Bronchial epithelial cell (primary cell): ENCODE measurements around the gene SVBP. TPM values are rescaled to one million over a fixed set of nuclear protein-coding genes. Genes with fewer than 3 reads are reported as not detected.

ENCODE experiments used
- DNase-seq: peaks from one replicate; pipeline ENCODE4 v3.0.0-alpha.2; 2010; ENCODE audit warnings: low read depth
- FAIRE-seq: peaks from 2 replicates; lab custom pipeline; 2011; peaks lifted over from hg19 to GRCh38; lab: Jason Lieb, UNC
- H3K27me3 ChIP-seq: 2 replicates; pipeline ENCODE4 v1.5.1; 2011; ENCODE audit warnings: low read length; ENCODE audit not compliant: control insufficient read depth, insufficient read depth
- H3K36me3 ChIP-seq: 2 replicates; pipeline ENCODE4 v1.5.1; 2011; ENCODE audit warnings: low read length; ENCODE audit not compliant: control insufficient read depth, insufficient read depth
- H3K4me3 ChIP-seq: 2 replicates; pipeline ENCODE4 v1.5.1; 2011; ENCODE audit warnings: mild to moderate bottlenecking, low read depth, low read length, control low read depth
- CTCF ChIP-seq: IDR thresholded peaks from 2 replicates; pipeline ENCODE4 v1.5.1; 2011; ENCODE audit warnings: mild to moderate bottlenecking, moderate library complexity, low read length, control low read depth, inconsistent platforms; ENCODE audit not compliant: insufficient read depth, severe bottlenecking
- total RNA-seq: library from RNA; depleted of rRNA; stranded (reverse); fragments of >200 nt; gene quantifications from 2 replicates; pipeline ENCODE4 v1.2.1, GENCODE V29; 2014

SVBP gene
- total RNA-seq, 1 donor from 2014 or later, result 18.2 TPM

GRCh38 chr1:42784946-42785693 lies 32.1 kb downstream of the SVBP start, which contains the start of gene TMEM269:
TMEM269 (plus strand) TSS chr1:42784991; CDS start chr1:42789894, 4,903 bp downstream.
- TF ChIP-seq CTCF, result no peak
- Histone ChIP-seq H3K36me3 (no peaks in the 10 kb centered on the region), H3K4me3 (peak within 1 kb of the TSS; percentile 21), H3K27me3 (no peaks in the 10 kb centered on the region)
- FAIRE-seq (no peak), DNase-seq (no peak)

GRCh38 chr1:42784547-42784945 lies 32.7 kb downstream of the SVBP start:
- H3K36me3 ChIP-seq, result no peaks in the 10 kb centered on the region
- FAIRE-seq (no peak), DNase-seq (no peak)
- no peak for TF ChIP-seq CTCF
- H3K27me3 ChIP-seq, result no peaks in the 10 kb centered on the region
- H3K4me3 ChIP-seq, result no peak overlapping the region

- TF ChIP-seq CTCF, result no peak
- no peaks in the 10 kb centered on the region for H3K27me3 ChIP-seq
- H3K4me3 ChIP-seq, result no peak overlapping the region
- DNase-seq, result no peak
- FAIRE-seq, result no peak
- no peaks in the 10 kb centered on the region for H3K36me3 ChIP-seq
Measured at GRCh38 chr1:42783092-42783491, 34.1 kb downstream of the SVBP start.

- Histone ChIP-seq H3K4me3 (no peak overlapping the region), H3K27me3 (no peaks in the 10 kb centered on the region), H3K36me3 (peaks cover 1% of the 10 kb centered on the region)
- FAIRE-seq (no peak), DNase-seq (no peak)
- TF ChIP-seq CTCF, result no peak
Measured at GRCh38 chr1:42780176-42780575, 37.0 kb downstream of the SVBP start.

GRCh38 chr1:42779725-42780124 lies 37.5 kb downstream of the SVBP start:
- peaks cover 4% of the 10 kb centered on the region for H3K36me3 ChIP-seq
- H3K27me3 ChIP-seq, result no peaks in the 10 kb centered on the region
- DNase-seq, result no peak
- no peak for FAIRE-seq
- no peak overlapping the region for H3K4me3 ChIP-seq
- no peak for TF ChIP-seq CTCF
